OCI-M1 (cell line): Measurements from ENCODE around the gene CDH23.
"Not testable (repeated sequence)": the region's sequence is repeated elsewhere in the genome, so short reads cannot be mapped to it uniquely, and the experiment has no call there.

Source experiments
- DNase-seq: peaks from one replicate; lab custom pipeline; 2025; lab: John Stamatoyannopoulos, UW

The CDH23 gene

GRCh38 chr10:71584461-71584860 is 187.7 kb downstream of the CDH23 start:
- DNase-seq = no peak

GRCh38 chr10:71584902-71585563 is 188.3 kb downstream of the CDH23 start:
- DNase-seq = no peak

GRCh38 chr10:71585564-71586290 is 189.0 kb downstream of the CDH23 start:
- DNase-seq = no peak

- DNase-seq = no peak
These were observed 191.3 kb downstream of the CDH23 start for GRCh38 chr10:71587941-71588573.

- no peak for DNase-seq
These were observed 192.0 kb downstream of the CDH23 start for GRCh38 chr10:71588685-71589084.

GRCh38 chr10:71589617-71590551 is 193.2 kb downstream of the CDH23 start:
- DNase-seq = no peak

GRCh38 chr10:71590781-71591350 is 194.1 kb downstream of the CDH23 start:
- no peak for DNase-seq

- DNase-seq = no peak
These were observed 198.3 kb downstream of the CDH23 start for GRCh38 chr10:71594934-71595571.

- DNase-seq = no peak
These were observed 198.9 kb downstream of the CDH23 start for GRCh38 chr10:71595649-71596048.

GRCh38 chr10:71596127-71596526 is 199.4 kb downstream of the CDH23 start:
- DNase-seq = no peak

GRCh38 chr10:71596759-71597158 is 200.0 kb downstream of the CDH23 start:
- no peak for DNase-seq

- peak; percentile 68 for DNase-seq
These were observed 201.2 kb downstream of the CDH23 start for GRCh38 chr10:71597821-71598498.

- no peak for DNase-seq
These were observed 201.9 kb downstream of the CDH23 start for GRCh38 chr10:71598621-71599055.

GRCh38 chr10:71599518-71599917 is 202.8 kb downstream of the CDH23 start:
- DNase-seq = no peak

- DNase-seq = not testable (repeated sequence)
These were observed 203.5 kb downstream of the CDH23 start for GRCh38 chr10:71600242-71600641.

GRCh38 chr10:71600849-71601248 is 204.1 kb downstream of the CDH23 start:
- DNase-seq = no peak

- DNase-seq = no peak
These were observed 204.6 kb downstream of the CDH23 start for GRCh38 chr10:71601273-71601672.

- DNase-seq = no peak
These were observed 206.4 kb downstream of the CDH23 start for GRCh38 chr10:71603150-71603549.

GRCh38 chr10:71603754-71604153 is 207.0 kb downstream of the CDH23 start:
- DNase-seq = no peak

- DNase-seq = no peak
These were observed 207.8 kb downstream of the CDH23 start for GRCh38 chr10:71604324-71605018.
